Prostate gland (tissue), 2 donors: ENCODE measurements around the gene CTNNA2.

Experiments used
- POLR2A ChIP-seq: fragments of 450-650 bp; IDR thresholded peaks from one replicate; pipeline ENCODE4 v1.6.1; 2016; ENCODE audit warnings: antibody characterized with exemption, mild to moderate bottlenecking
- TF ChIP-seq, protein P1 (sequence below), 4 experiments: fragments of 200-600 bp in 2 of 4; fragments of 450-650 bp in 2 of 4; sonication (generic) in 2 of 4; IDR thresholded peaks; 1 replicate in 3 of 4; 2 replicates in 1 of 4; pipeline ENCODE4 v1.5.1; 2016 to 2019; ENCODE audit warnings: antibody characterized with exemption in 4 of 4, mild to moderate bottlenecking in 2 of 4, moderate library complexity in 2 of 4

DNA sequence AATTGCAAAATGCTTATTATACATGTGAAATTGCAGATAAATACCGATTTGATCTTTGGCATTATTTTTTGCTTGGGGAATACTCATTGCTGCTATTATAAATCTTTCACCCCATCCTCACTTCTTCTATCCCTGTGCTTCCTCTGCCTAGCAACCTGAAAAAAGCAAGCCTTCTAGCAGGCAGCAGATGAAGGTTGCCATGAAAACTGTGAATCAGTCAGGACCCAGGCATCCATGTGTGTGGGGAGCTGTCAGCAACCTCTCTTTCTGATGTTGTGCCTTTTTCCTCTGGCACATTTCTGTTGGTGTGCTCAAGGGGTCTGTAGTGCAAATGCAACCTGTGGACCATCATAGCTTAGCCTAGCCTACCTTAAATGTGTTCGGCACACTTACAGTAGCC, 427.5 kb downstream of the CTNNA2 start:
- TF ChIP-seq, protein P1, sequence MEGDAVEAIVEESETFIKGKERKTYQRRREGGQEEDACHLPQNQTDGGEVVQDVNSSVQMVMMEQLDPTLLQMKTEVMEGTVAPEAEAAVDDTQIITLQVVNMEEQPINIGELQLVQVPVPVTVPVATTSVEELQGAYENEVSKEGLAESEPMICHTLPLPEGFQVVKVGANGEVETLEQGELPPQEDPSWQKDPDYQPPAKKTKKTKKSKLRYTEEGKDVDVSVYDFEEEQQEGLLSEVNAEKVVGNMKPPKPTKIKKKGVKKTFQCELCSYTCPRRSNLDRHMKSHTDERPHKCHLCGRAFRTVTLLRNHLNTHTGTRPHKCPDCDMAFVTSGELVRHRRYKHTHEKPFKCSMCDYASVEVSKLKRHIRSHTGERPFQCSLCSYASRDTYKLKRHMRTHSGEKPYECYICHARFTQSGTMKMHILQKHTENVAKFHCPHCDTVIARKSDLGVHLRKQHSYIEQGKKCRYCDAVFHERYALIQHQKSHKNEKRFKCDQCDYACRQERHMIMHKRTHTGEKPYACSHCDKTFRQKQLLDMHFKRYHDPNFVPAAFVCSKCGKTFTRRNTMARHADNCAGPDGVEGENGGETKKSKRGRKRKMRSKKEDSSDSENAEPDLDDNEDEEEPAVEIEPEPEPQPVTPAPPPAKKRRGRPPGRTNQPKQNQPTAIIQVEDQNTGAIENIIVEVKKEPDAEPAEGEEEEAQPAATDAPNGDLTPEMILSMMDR (IDR thresholded peaks at IDR 0.05) = no peak
- TF ChIP-seq POLR2A = no peak
